Testis (tissue), 2 donors: ENCODE results near the gene FRMPD4.

Experiments
- CTCF ChIP-seq, 3 experiments: fragments of 450-650 bp in 2 of 3; fragments of 200-600 bp in 1 of 3; sonication (generic) in 1 of 3; IDR thresholded peaks; one replicate each; pipeline ENCODE4 v1.5.1; 2016 to 2019; ENCODE audit warnings: antibody characterized with exemption in 3 of 3, mild to moderate bottlenecking in 2 of 3, moderate library complexity in 1 of 3
- POLR2A ChIP-seq: fragments of 450-650 bp; IDR thresholded peaks from one replicate; pipeline ENCODE4 v1.6.1; 2017; ENCODE audit warnings: antibody characterized with exemption, mild to moderate bottlenecking, moderate library complexity

- TF ChIP-seq CTCF (IDR thresholded peaks at IDR 0.05) (no peak), POLR2A (no peak)
Measured at GRCh38 chrX:12403474-12404082, 265.3 kb downstream of the FRMPD4 start.
